NCI-H1694 (cell line): Measurements from ENCODE around the gene LGI2.
"Not testable (repeated sequence)": the region's sequence is repeated elsewhere in the genome, so short reads cannot be mapped to it uniquely, and the experiment has no call there.

Experiments used
- DNase-seq: peaks from one replicate; lab custom pipeline; 2025; lab: John Stamatoyannopoulos, UW

The LGI2 gene

GRCh38 chr4:25030277-25031076 lies at the start of gene LGI2:
Gene LGI2 (minus strand): TSS chr4:25030946. CDS start chr4:25030693, 253 bp downstream.
- no peak for DNase-seq

- DNase-seq = no peak
Measured at GRCh38 chr4:25078523-25078922, 47.8 kb upstream of the LGI2 start.

GRCh38 chr4:25076625-25077398 lies 46.1 kb upstream of the LGI2 start:
- DNase-seq = no peak

- DNase-seq = no peak
Measured at GRCh38 chr4:25075851-25076250, 45.1 kb upstream of the LGI2 start.

- no peak for DNase-seq
Measured at GRCh38 chr4:25075129-25075528, 44.4 kb upstream of the LGI2 start.

- no peak for DNase-seq
Measured at GRCh38 chr4:25070545-25070944, 39.8 kb upstream of the LGI2 start.

- DNase-seq = no peak
Measured at GRCh38 chr4:25069014-25069413, 38.3 kb upstream of the LGI2 start.

GRCh38 chr4:25068386-25068785 lies 37.6 kb upstream of the LGI2 start:
- DNase-seq = no peak

GRCh38 chr4:25065932-25066590 lies 35.3 kb upstream of the LGI2 start:
- DNase-seq = no peak

GRCh38 chr4:25065431-25065858 lies 34.7 kb upstream of the LGI2 start:
- no peak for DNase-seq

- not testable (repeated sequence) for DNase-seq
Measured at GRCh38 chr4:25064447-25064846, 33.7 kb upstream of the LGI2 start.

GRCh38 chr4:25063116-25063515 lies 32.4 kb upstream of the LGI2 start:
- no peak for DNase-seq

- no peak for DNase-seq
Measured at GRCh38 chr4:25062098-25062497, 31.4 kb upstream of the LGI2 start.

- DNase-seq = no peak
Measured at GRCh38 chr4:25061602-25062001, 30.9 kb upstream of the LGI2 start.

- DNase-seq = no peak
Measured at GRCh38 chr4:25060963-25061340, 30.2 kb upstream of the LGI2 start.

GRCh38 chr4:25060241-25060962 lies 29.7 kb upstream of the LGI2 start:
- no peak for DNase-seq

GRCh38 chr4:25059791-25060190 lies 29.0 kb upstream of the LGI2 start:
- DNase-seq = no peak

- DNase-seq = no peak
Measured at GRCh38 chr4:25058796-25059195, 28.1 kb upstream of the LGI2 start.

GRCh38 chr4:25057299-25057698 lies 26.6 kb upstream of the LGI2 start:
- DNase-seq = no peak

GRCh38 chr4:25052037-25052436 lies 21.3 kb upstream of the LGI2 start:
- DNase-seq = not testable (repeated sequence)

GRCh38 chr4:25051534-25051933 lies 20.8 kb upstream of the LGI2 start:
- no peak for DNase-seq
